Stomach smooth muscle (tissue), 2 donors: ENCODE results near the gene TP63.

Experiments used
- H3K27ac ChIP-seq: one replicate; pipeline ENCODE4 v1.7.0; 2013; ENCODE audit warnings: mild to moderate bottlenecking, low read length, inconsistent platforms
- H3K27me3 ChIP-seq, 2 donors: one replicate each; pipeline ENCODE4 v1.7.0; 2013; ENCODE audit warnings: low read length in 2 of 2; ENCODE audit not compliant: insufficient read depth in 2 of 2, control insufficient read depth in 1 of 2
- H3K36me3 ChIP-seq, 2 donors: one replicate each; pipeline ENCODE4 v1.7.0; 2013; ENCODE audit warnings: low read length in 2 of 2; ENCODE audit not compliant: control insufficient read depth in 2 of 2, insufficient read depth in 2 of 2
- H3K4me1 ChIP-seq: one replicate; pipeline ENCODE4 v1.7.0; 2013; ENCODE audit warnings: low read length; ENCODE audit not compliant: control insufficient read depth, insufficient read depth
- H3K4me3 ChIP-seq, 2 donors: one replicate each; pipeline ENCODE4 v1.7.0; 2013; ENCODE audit warnings: low read length in 2 of 2
- H3K9ac ChIP-seq, 2 donors: one replicate each; pipeline ENCODE4 v1.7.0; 2013; ENCODE audit warnings: low read length in 2 of 2, mild to moderate bottlenecking in 1 of 2
- H3K9me3 ChIP-seq, 2 donors: one replicate each; pipeline ENCODE4 v1.7.0; 2013; ENCODE audit warnings: low read length in 2 of 2; ENCODE audit not compliant: control insufficient read depth in 2 of 2
- donor health status: healthy.
- donor health status: Pancreatic carcinoma.

TP63 gene

DNA sequence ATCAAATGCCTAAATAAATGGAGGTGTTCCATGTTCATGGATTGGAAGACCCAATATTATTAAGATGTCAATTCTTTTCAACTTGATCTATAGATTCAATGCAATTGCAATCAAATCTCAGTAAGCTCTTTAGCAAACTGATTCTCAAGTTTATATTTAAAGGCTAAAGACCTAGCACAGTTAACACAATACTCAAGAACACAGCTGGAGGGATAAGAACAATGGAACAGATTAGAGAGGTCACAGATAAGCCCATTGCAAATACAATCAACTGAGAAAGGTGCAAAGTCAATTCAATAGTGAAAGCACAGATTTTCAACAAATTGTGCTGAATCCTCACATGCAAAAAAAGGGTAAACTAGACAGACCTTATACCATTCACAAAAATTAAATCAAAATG, 290.6 kb downstream of the TP63 start:
- Histone ChIP-seq H3K27me3 (no peaks in the 10 kb centered on the region), H3K36me3 (no peaks in the 10 kb centered on the region), H3K9ac (no peak overlapping the region), H3K27ac (no peak overlapping the region), H3K9me3 (no peaks in the 10 kb centered on the region), H3K4me1 (no peaks in the 10 kb centered on the region), H3K4me3 (no peak overlapping the region)

DNA sequence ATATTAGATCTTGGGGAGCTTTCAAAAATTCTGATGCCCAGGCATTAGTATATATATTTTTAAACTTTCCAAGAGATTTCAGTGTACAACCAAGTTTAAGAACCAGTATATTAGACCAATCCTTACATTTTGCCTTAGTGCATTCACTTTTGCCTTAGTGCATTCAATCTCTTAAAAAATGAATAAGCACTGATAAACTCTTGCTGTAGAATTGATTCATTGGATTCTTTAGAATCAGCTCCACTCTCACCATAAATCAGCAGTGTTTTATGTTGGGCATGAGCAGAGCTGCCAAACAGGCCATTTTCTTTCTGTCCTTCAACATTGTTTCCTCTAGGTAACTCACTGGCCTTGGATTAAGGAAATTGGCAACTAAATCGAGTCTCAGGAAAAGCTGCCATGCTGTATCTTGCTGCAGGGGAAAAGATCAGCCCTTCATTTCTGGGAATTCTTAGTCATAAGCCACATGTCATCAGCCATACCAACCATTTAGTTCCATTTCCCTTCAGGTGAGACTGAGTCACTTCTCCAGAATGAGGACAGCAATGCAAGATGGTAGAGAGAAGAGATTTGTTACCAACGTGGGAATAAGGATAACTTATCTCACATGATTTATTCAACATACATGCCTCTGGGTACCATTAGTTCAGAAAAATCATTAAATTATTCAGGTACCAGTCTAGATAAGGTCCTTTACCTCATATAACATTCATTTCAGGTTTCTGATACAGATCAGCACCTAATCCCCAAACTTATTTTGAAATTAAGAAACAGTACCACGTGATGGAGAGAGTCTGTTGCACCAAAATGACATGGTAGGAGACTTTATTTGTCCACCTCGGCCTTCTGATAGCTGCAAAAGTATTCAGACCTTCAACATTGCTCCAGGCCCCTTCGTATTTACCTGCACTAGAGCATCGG, 297.0 kb downstream of the TP63 start:
- H3K9ac ChIP-seq = no peak overlapping the region
- H3K27me3 ChIP-seq = no peaks in the 10 kb centered on the region
- no peaks in the 10 kb centered on the region for H3K36me3 ChIP-seq
- no peaks in the 10 kb centered on the region for H3K4me1 ChIP-seq
- H3K9me3 ChIP-seq = no peaks in the 10 kb centered on the region
- no peak overlapping the region for H3K27ac ChIP-seq
- H3K4me3 ChIP-seq = no peak overlapping the region

DNA sequence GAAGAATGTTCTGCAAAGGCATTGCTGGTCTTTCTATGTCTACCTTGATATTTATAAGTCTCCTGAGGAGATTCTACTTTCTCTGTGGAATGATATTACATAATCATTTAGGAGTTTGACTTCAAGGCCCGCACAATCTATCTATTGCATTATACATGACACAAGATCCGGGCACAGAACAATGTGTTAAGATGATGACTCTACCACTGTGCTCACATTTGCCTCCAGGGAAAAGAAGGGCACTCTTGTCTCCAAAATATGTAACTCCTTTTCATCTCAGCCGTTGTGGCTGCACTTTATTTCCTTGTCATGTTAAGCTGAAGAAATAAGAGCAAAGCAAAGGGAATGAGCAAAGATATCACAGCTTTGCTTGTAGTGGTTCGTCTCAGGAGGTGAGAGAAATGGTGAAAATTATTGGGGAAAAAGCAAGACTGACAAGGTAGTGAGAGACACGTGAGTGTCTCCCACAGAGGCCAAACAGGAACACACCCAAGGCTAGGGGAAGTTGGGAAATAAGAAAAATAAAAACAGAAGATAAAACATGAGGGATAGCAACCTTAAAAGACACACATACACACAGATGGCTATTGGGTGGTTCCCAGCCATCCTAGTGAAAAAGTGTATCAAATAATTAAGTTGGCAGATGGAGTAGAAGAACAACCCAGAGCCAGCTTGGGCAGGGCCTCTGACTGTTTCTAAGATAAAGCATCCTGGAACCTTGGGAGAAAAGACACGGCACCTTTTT, 305.2 kb downstream of the TP63 start:
- no peak overlapping the region for H3K9ac ChIP-seq
- H3K27ac ChIP-seq = no peak overlapping the region
- no peaks in the 10 kb centered on the region for H3K36me3 ChIP-seq
- no peaks in the 10 kb centered on the region for H3K4me1 ChIP-seq
- H3K27me3 ChIP-seq = no peaks in the 10 kb centered on the region
- H3K9me3 ChIP-seq = no peaks in the 10 kb centered on the region
- H3K4me3 ChIP-seq = no peak overlapping the region

DNA sequence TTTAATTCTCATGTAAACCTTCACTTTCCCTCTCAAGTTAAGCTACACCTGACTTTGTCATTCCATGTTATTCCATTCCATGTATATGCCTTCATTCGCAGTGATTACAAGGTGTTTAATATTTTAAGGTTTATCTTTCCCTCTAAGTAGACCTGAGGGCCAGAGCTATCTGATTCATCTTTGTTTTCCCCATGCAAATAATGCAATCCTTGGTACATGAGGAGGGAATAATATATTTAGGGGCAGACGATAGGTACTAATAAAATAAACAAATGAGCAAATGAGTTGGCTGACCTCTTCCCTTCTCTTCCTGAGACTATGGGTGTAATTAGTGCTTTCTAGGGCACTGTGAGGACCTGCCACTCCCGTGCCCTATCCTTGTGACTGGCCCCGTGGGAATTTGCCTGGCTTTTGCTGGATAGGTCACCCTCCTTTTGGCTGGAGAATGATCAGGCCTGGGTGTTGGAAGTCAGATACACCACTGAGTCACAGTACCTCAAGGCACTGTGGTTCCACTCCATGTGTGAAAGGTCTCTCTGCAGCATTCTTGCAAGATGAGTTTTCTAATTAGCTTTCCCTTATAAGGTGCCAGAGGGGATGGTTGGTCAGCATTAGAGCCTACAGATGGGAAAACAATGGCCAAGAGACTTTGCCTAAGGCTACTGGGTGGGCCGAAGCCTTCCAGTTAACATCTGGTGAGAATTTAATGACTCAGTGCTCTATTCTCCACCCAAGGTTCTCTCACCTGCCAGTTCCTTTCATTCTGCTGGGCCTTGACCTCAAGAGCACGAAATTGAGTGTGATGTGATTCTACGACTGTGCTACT, 306.3 kb downstream of the TP63 start:
- Histone ChIP-seq H3K27ac (no peak overlapping the region), H3K9ac (no peak overlapping the region), H3K9me3 (no peaks in the 10 kb centered on the region), H3K4me3 (no peak overlapping the region), H3K36me3 (no peaks in the 10 kb centered on the region), H3K4me1 (no peaks in the 10 kb centered on the region), H3K27me3 (no peaks in the 10 kb centered on the region)

DNA sequence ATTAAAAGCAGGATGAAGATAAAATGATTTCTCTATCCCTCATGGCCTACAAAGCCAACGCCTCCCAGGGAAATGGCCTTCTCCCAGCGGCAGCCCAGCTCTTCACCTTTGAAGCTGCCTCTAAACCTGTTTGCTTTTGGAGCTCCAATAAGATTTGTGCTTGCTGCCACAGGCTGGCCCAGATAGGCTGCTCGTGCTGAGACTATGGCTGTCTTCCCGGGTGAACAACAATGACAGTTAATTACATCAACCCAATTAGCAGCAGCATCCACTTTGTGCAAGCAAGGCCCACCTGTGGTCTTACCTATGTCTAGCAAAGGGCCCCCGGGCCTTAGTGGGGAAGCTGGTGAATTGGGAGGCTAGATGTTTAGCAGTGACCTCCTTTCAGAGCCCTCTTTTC, 309.9 kb downstream of the TP63 start:
- Histone ChIP-seq H3K4me3 (no peak overlapping the region), H3K27me3 (no peaks in the 10 kb centered on the region), H3K4me1 (no peaks in the 10 kb centered on the region), H3K36me3 (no peaks in the 10 kb centered on the region), H3K27ac (no peak overlapping the region), H3K9me3 (no peaks in the 10 kb centered on the region), H3K9ac (no peak overlapping the region)

DNA sequence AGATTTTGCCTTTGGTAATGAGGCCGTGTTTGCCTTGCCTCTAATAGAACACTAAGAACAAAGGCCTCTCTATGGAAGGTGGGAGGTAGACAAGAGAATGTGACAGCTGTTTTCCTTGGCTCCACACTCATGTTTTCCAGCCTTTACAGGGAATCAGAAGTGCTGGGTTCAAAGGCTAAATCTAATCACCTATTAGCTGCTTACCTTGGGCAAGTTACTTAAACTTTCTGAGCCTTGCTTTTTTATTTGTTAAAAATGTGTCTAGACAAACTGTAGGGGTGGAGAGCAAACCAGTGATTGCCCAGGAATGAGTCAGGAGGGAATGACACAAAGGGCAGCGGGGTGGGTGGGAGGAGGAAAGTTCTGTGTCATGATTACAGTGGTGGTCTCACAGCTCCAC, 310.5 kb downstream of the TP63 start:
- H3K27ac ChIP-seq = no peak overlapping the region
- H3K4me3 ChIP-seq = no peak overlapping the region
- H3K36me3 ChIP-seq = no peaks in the 10 kb centered on the region
- H3K9me3 ChIP-seq = no peaks in the 10 kb centered on the region
- H3K9ac ChIP-seq = no peak overlapping the region
- H3K27me3 ChIP-seq = no peaks in the 10 kb centered on the region
- H3K4me1 ChIP-seq = no peaks in the 10 kb centered on the region

DNA sequence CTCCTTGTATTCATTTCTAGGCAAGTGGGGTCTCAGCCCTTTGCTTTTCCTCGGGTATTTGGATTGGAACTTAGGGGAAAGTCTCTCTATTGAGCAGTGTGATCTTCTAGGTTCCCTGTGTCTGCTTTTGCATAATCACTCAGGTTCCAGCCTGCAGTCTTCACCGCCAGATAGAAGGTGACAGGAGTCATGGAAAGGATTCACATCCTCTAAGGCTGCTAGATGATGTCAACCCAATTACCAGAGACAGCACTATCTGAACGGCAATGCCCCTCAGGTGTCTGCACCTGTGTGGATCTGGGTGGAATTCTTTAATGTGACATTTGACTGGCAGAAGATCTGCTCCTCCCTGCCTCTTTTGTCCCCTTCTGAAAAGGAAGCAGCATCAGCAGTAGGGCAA, 311.8 kb downstream of the TP63 start:
- no peaks in the 10 kb centered on the region for H3K36me3 ChIP-seq
- no peaks in the 10 kb centered on the region for H3K9me3 ChIP-seq
- no peak overlapping the region for H3K27ac ChIP-seq
- no peaks in the 10 kb centered on the region for H3K27me3 ChIP-seq
- no peaks in the 10 kb centered on the region for H3K4me1 ChIP-seq
- H3K4me3 ChIP-seq = no peak overlapping the region
- no peak overlapping the region for H3K9ac ChIP-seq

DNA sequence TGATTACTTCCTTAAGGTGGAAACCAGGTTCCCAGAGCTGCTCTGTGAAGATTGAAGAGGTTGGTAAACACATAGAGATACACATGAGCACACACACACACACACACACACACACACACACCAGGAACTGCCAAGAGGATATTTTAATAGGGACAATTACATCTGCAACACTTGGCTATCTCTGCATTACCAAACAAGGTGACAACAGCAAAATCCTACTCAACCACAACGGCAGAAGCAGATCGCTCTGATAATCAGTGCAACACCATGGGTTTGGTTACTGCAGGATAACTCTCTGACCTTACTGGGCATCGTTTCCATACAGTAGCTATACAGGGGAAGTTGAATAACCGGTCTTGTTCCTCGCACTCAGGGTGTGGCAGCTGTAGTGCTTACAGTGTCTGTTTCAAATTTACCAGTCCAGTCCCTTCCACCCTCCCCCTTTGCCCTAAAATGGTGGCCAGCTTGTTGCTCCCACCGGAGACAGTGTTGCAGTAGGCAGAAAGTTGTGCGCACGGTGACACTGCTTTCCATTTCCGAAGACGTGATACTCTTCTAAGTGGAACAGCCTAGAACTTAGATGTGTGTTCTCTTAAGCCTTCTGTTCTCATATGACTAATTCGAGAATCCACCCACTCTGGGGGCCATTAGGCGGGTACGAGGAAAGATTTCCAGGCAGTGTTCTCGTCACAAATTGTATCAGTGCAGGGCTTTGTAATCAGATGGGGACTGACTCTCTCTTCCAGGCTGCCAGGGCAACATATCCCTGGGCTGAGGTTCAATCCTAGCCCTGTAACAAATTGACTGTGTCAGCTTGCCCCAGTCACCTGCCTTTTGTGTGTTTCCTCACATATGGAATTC, 313.3 kb downstream of the TP63 start:
- H3K27me3 ChIP-seq = no peaks in the 10 kb centered on the region

DNA sequence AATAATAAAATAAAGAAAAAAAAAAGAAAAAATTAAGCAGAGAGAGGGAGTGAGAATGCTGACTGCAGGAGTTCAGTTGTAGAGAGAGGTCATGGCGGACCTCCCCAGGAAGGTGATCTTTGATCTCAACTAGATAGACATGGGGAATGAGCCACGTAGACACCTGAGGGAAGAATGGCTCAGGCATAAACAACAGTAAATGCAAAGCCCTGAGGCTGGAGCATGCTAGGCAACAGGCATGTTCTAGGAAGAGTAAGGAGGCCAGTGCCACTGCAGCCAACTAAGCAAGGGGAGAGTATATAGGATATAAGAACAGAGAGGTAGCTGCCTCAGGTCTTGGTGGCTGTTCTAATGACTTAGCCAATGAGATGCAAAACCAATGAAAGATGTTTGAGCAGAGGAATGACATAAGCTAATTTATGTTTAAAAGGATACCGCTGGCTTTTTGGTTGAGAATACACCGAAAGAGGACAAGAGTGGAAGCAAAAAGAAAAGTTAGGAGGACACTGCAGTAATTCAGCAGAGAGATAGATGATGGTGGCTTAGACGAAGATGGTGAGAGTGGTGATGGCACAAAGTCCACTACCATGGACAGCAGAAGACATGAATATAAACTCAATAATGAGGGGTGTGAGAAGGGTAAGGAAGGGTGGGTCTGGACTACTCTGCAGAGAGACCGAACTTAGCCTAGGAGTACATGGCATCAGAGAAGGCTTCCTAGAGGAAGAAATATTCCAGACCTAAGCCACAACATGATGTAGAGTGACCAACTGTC, 314.9 kb downstream of the TP63 start:
- Histone ChIP-seq H3K36me3 (no peaks in the 10 kb centered on the region), H3K4me3 (no peak overlapping the region), H3K9ac (no peak overlapping the region), H3K4me1 (no peaks in the 10 kb centered on the region), H3K27me3 (no peaks in the 10 kb centered on the region), H3K27ac (no peak overlapping the region), H3K9me3 (no peaks in the 10 kb centered on the region)

More for the DNA sequence above, 313.3 kb downstream of the TP63 start:
- Histone ChIP-seq H3K9me3 (no peaks in the 10 kb centered on the region), H3K9ac (no peak overlapping the region), H3K36me3 (no peaks in the 10 kb centered on the region), H3K4me3 (no peak overlapping the region), H3K27ac (no peak overlapping the region), H3K4me1 (no peaks in the 10 kb centered on the region)
